Sigmoid colon (tissue), 7 donors: ENCODE data around the gene ARHGAP5. TPM values are rescaled to one million over a fixed set of nuclear protein-coding genes. Genes with fewer than 3 reads are reported as not detected.

Experiments
- DNase-seq: peaks from one replicate; pipeline ENCODE4 v3.0.0-alpha.2; 2019
- H3K27ac ChIP-seq, 4 donors: fragments of 200-600 bp; sonication (generic); one replicate each; pipeline ENCODE4 v1.5.1; 2016 to 2019; ENCODE audit warnings: mild to moderate bottlenecking in 1 of 4
- H3K27me3 ChIP-seq, 3 donors: fragments of 200-600 bp; sonication (generic); one replicate each; pipeline ENCODE4 v1.5.1; 2019; ENCODE audit warnings: mild to moderate bottlenecking in 1 of 3
- H3K36me3 ChIP-seq, 4 donors: fragments of 200-600 bp; sonication (generic); one replicate each; pipeline ENCODE4 v1.5.1; 2016 to 2019
- H3K4me1 ChIP-seq, 4 donors: fragments of 200-600 bp; sonication (generic); one replicate each; pipeline ENCODE4 v1.5.1; 2017 to 2019
- H3K4me3 ChIP-seq, 4 donors: fragments of 200-600 bp; sonication (generic); one replicate each; pipeline ENCODE4 v1.5.1; 2017 to 2019; ENCODE audit warnings: mild to moderate bottlenecking in 2 of 4, moderate library complexity in 1 of 4
- H3K9me3 ChIP-seq, 4 donors: fragments of 200-600 bp in 3 of 4; sonication (generic) in 3 of 4; one replicate each; pipeline versions ENCODE4 v1.5.1 to v1.6.1; 2013 to 2019
- EP300 ChIP-seq, 4 donors: sonication (generic); formaldehyde crosslinking; IDR thresholded peaks; one replicate each; pipeline ENCODE4 v1.6.1; 2017; ENCODE audit warnings: antibody characterized with exemption in 4 of 4
- POLR2A ChIP-seq, 2 donors: fragments of 450-650 bp; IDR thresholded peaks; one replicate each; pipeline ENCODE4 v1.6.1; 2016; ENCODE audit warnings: antibody characterized with exemption in 2 of 2, mild to moderate bottlenecking in 2 of 2, moderate library complexity in 2 of 2
- POLR2AphosphoS5 ChIP-seq, 4 donors: sonication (generic); formaldehyde crosslinking; IDR thresholded peaks; one replicate each; pipeline ENCODE4 v1.6.1; 2017; ENCODE audit warnings: antibody characterized with exemption in 4 of 4
- WGBS, 2 donors: extraction: QIAGEN DNeasy Blood & Tissue Kit; methylation state at CpG; one replicate each; pipeline ENCODE4 v1.1.7; 2013; 5-methylcytosine and 5-hydroxymethylcytosine counted together
- intact Hi-C: fragments of 100-400 bp; cut with DNase I; formaldehyde crosslinking; loops from one replicate; pipeline ENCODE4 v1.15.1; 2023
- polyA plus RNA-seq, 3 donors: library from polyadenylated mRNA; stranded (reverse); fragments of 200-250 nt; gene quantifications; one replicate each; pipeline ENCODE4 v1.2.3, GENCODE V29; 2013
- total RNA-seq, 4 donors: library from RNA; depleted of rRNA; stranded (reverse); fragments of >200 nt; gene quantifications; one replicate each; pipeline ENCODE4 v1.1.0, GENCODE V29; 2016
- TF ChIP-seq, protein P1 (sequence below), 4 experiments: fragments of 450-650 bp in 3 of 4; fragments of 200-600 bp in 1 of 4; IDR thresholded peaks; one replicate each; pipeline ENCODE4 v1.5.1; 2016 to 2019; ENCODE audit warnings: antibody characterized with exemption in 4 of 4, mild to moderate bottlenecking in 3 of 4, moderate library complexity in 2 of 4
- donor health status: healthy with polysubstance abuse.
- donor health status: Bipolar disorder and iron deficiency.
- donor health status: healthy.

Gene ARHGAP5
- total and polyA plus RNA-seq, 7 donors, result 14.9 to 173 (median 155) TPM

DNA sequence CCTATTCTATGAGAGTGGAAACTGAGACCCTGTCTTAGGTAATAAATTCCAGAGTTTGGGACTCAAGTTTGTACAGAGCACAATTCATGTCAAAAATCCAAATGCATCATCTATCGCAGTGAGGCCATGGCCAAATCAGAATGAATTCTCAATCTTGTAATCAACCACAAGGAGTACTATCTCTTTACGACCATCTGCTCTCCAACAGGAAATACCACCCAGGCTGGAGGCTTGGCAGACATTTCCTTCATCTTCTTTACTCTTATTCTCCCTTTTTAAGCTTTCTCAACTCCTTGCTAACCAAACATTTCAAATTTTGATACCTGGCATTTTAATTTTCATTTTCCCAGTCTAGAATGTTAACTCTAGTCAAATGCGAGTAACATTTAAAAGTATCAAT is 92.1 kb downstream of the ARHGAP5 start:
- no peak for TF ChIP-seq POLR2AphosphoS5 (IDR thresholded peaks at IDR 0.05)
- TF ChIP-seq EP300 (IDR thresholded peaks at IDR 0.05), result no peak
- TF ChIP-seq, protein P1, sequence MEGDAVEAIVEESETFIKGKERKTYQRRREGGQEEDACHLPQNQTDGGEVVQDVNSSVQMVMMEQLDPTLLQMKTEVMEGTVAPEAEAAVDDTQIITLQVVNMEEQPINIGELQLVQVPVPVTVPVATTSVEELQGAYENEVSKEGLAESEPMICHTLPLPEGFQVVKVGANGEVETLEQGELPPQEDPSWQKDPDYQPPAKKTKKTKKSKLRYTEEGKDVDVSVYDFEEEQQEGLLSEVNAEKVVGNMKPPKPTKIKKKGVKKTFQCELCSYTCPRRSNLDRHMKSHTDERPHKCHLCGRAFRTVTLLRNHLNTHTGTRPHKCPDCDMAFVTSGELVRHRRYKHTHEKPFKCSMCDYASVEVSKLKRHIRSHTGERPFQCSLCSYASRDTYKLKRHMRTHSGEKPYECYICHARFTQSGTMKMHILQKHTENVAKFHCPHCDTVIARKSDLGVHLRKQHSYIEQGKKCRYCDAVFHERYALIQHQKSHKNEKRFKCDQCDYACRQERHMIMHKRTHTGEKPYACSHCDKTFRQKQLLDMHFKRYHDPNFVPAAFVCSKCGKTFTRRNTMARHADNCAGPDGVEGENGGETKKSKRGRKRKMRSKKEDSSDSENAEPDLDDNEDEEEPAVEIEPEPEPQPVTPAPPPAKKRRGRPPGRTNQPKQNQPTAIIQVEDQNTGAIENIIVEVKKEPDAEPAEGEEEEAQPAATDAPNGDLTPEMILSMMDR (IDR thresholded peaks at IDR 0.05), result no peak
- TF ChIP-seq POLR2A (IDR thresholded peaks at IDR 0.05), result no peak
- no peaks in the 10 kb centered on the region for H3K36me3 ChIP-seq
- 60 to 84% methylated on average over 3 of the region's 3 CpGs for WGBS, 2 donors
- intact Hi-C loops, result no loop called here
- H3K9me3 ChIP-seq, result no peaks in the 10 kb centered on the region
- no peak overlapping the region for H3K4me3 ChIP-seq
- no peaks in the 10 kb centered on the region for H3K4me1 ChIP-seq
- H3K27me3 ChIP-seq, result no peaks in the 10 kb centered on the region
- DNase-seq, result no peak
- no peak overlapping the region for H3K27ac ChIP-seq

DNA sequence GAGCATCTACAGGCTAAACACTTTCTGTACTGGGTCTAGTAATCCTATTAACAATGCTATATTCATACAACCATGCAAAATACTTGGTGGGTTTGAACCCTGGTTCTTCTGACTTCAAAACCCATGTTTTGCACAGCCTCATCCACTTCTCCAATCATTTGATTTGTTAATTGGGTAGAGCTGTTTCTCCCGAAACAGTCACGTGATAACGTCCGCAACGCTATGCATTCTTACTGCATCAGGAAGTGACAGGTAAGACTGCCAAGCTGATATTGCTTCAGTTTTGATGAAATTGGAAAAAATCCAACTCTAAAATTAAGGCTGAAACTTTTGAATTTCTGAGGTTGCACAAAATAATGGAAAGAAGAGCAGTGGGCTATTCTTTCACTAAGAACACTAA is 94.4 kb downstream of the ARHGAP5 start:
- WGBS, 2 donors, result 80 to 83% methylated on average over 5 of the region's 5 CpGs
- no peak overlapping the region for H3K4me3 ChIP-seq
- H3K4me1 ChIP-seq, result no peaks in the 10 kb centered on the region
- no peak for TF ChIP-seq EP300 (IDR thresholded peaks at IDR 0.05)
- no peak for TF ChIP-seq POLR2AphosphoS5 (IDR thresholded peaks at IDR 0.05)
- TF ChIP-seq POLR2A (IDR thresholded peaks at IDR 0.05), result no peak
- TF ChIP-seq, protein P1 (IDR thresholded peaks at IDR 0.05), result no peak
- H3K36me3 ChIP-seq, result no peaks in the 10 kb centered on the region
- H3K27me3 ChIP-seq, result no peaks in the 10 kb centered on the region
- no peak for DNase-seq
- H3K27ac ChIP-seq, result no peak overlapping the region
- H3K9me3 ChIP-seq, result no peaks in the 10 kb centered on the region
- intact Hi-C loops, result no loop called here

DNA sequence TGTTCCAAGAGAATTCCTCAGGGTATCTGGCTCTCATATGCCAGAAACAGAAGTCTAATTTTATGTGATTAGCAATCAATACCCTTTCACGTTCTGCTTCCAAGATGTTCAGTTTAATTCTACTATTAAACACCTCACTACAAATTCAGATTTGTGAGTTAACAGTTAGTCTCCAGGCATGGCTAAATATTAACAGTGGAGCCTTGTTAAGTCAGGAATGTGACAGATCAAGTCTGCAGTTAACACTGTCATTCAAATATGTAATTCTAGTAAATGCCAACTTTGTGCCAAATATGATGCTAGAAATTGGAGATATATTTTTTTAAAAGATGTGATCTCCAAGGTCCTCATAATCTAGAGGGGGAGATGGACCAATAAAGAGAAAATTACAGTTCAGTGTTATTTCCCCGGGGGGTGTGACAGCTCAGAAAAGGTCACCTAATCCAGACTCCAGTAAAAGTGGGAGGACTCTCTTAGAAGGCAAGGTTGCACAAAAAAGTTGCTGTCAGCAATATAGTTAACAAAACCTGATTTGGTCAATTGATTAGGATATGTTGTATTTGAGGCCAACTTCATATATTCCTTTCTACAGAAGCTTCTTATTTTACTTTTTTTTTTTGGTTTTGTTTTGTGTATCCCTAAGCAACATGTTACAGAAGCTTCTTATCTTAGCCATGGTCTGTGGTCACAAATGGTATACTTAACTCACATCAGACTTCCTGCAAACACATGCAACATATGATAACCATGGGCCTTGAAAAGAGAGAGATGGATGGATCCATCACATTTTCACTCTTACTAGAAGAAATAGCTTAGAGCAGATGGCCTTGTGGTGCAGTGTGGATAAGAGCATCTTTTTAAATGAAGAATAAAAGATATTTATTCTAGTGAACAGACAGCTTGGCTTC is 106.3 kb downstream of the ARHGAP5 start:
- Histone ChIP-seq H3K36me3 (no peaks in the 10 kb centered on the region), H3K4me1 (no peaks in the 10 kb centered on the region), H3K9me3 (no peaks in the 10 kb centered on the region), H3K27me3 (no peaks in the 10 kb centered on the region), H3K4me3 (no peak overlapping the region), H3K27ac (no peak overlapping the region)
- no peak for TF ChIP-seq EP300 (IDR thresholded peaks at IDR 0.05)
- TF ChIP-seq POLR2A (IDR thresholded peaks at IDR 0.05), result no peak
- no peak for TF ChIP-seq POLR2AphosphoS5 (IDR thresholded peaks at IDR 0.05)
- TF ChIP-seq, protein P1 (IDR thresholded peaks at IDR 0.05), result no peak
- no peak for DNase-seq
- 15 to 60% methylated on average over 2 of the region's 2 CpGs for WGBS, 2 donors
- intact Hi-C loops, result no loop called here

DNA sequence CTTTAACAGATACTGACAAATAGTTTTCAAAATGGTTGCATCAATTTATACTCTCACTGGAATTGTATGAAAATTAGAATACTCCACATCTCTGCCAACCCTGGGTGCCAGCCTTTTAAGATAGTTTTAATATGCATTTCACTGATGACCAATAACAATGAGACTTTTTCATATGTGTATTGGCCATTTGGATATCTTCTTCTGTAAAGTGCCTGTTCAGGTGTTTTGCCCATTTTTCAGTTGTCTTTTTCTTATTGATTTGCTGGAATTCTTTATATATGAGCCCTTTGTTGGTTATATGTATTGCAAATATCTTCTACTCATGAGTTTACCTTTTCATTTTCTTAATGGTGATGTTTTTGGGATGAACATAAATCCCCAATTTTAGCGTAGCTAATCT is 108.0 kb downstream of the ARHGAP5 start:
- Histone ChIP-seq H3K27me3 (no peaks in the 10 kb centered on the region), H3K27ac (no peak overlapping the region), H3K36me3 (no peaks in the 10 kb centered on the region), H3K9me3 (no peaks in the 10 kb centered on the region), H3K4me1 (no peaks in the 10 kb centered on the region), H3K4me3 (no peak overlapping the region)
- intact Hi-C loops, result no loop called here
- TF ChIP-seq EP300 (IDR thresholded peaks at IDR 0.05) (no peak), POLR2A (IDR thresholded peaks at IDR 0.05) (no peak), POLR2AphosphoS5 (IDR thresholded peaks at IDR 0.05) (no peak)
- TF ChIP-seq, protein P1 (IDR thresholded peaks at IDR 0.05), result no peak
- no peak for DNase-seq
- 97 to 98% methylated on average over 1 of the region's 1 CpG for WGBS, 2 donors
